ENCODE results near the gene HS1BP3. TPM values are rescaled to one million over a fixed set of nuclear protein-coding genes. Genes with fewer than 3 reads are reported as not detected.

Gene HS1BP3
- total RNA-seq, 1 donor from 2014 or later = 33.2 TPM

GRCh38 chr2:20606198-20606597 lies 44.7 kb downstream of the HS1BP3 start:
- peaks cover 30% of the 10 kb centered on the region for H3K4me1 Mint-ChIP-seq (ENCODE audit: low read depth)
- H3K27me3 Mint-ChIP-seq (ENCODE audit: low read depth) = no peaks in the 10 kb centered on the region
- peaks cover 9% of the 10 kb centered on the region for H3K9me3 Mint-ChIP-seq (ENCODE audit: low read depth)
- H3K27ac Mint-ChIP-seq (ENCODE audit: unreplicated experiment) = no peak overlapping the region
- no peak for DNase-seq (ENCODE audit: low spot score)
- peaks cover 6% of the 10 kb centered on the region for H3K36me3 Mint-ChIP-seq (ENCODE audit: low read depth)
- no peak overlapping the region for H3K4me3 Mint-ChIP-seq (ENCODE audit: unreplicated experiment)
- no peak for TF ChIP-seq CTCF (IDR thresholded peaks at IDR 0.05)

DNA sequence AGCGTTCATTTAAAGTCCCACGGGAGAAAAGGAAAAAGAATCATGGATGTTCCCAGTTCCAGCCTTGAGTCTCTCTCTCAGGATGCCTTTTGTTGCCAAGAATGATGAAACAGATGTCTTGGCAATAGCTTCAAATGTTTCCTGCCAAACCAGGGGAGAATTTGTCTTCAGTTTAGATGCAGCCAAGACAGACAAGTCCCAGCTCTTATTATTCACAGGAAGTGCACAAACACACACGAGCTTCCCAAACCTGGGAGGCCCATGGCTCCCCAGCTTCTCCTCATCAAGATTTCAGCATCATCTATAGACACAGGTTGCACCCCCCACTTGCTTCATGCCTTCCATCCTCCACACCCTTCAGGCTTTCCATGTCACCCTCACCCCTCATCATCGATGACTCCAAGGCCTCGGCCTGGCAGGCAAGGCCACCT lies 45.9 kb downstream of the HS1BP3 start:
- Mint-ChIP-seq H3K9me3 (ENCODE audit: low read depth) (peaks cover 9% of the 10 kb centered on the region), H3K27me3 (ENCODE audit: low read depth) (no peaks in the 10 kb centered on the region), H3K4me3 (ENCODE audit: unreplicated experiment) (no peak overlapping the region), H3K27ac (ENCODE audit: unreplicated experiment) (peak overlapping the region; percentile 70), H3K4me1 (ENCODE audit: low read depth) (peaks cover 25% of the 10 kb centered on the region), H3K36me3 (ENCODE audit: low read depth) (peaks cover 6% of the 10 kb centered on the region)
- TF ChIP-seq CTCF (IDR thresholded peaks at IDR 0.05) = no peak
- DNase-seq (ENCODE audit: low spot score) = peak; percentile 22

DNA sequence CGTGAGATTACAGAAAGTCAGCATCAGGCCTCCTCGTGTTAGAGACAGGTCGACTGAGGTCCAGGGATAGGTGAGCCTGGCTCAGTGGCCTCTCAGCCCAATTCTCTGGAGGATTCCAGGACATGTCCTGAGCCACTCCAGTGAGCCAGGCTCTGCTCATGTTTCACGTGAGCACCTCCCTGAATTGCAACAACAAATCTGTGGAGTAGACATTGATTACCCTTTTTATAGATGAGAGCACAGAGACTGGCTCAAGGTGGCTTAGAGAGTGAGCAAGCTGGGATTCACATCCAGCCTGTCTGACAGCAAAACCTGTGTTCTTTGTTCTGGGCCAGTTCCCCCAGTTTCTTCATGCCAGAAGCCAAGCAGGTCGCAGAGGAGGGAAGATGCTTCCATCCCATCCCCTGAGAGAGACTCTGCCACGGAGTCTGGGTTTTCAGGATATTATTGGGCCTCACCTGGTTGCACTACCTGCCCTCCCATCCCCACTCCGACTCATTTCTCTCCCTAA lies 46.4 kb downstream of the HS1BP3 start:
- no peak for TF ChIP-seq CTCF (IDR thresholded peaks at IDR 0.05)
- Mint-ChIP-seq H3K27ac (ENCODE audit: unreplicated experiment) (peak overlapping the region; percentile 70), H3K4me3 (ENCODE audit: unreplicated experiment) (no peak overlapping the region), H3K4me1 (ENCODE audit: low read depth) (peaks cover 24% of the 10 kb centered on the region), H3K36me3 (ENCODE audit: low read depth) (peaks cover 6% of the 10 kb centered on the region), H3K9me3 (ENCODE audit: low read depth) (peaks cover 9% of the 10 kb centered on the region), H3K27me3 (ENCODE audit: low read depth) (no peaks in the 10 kb centered on the region)
- DNase-seq (ENCODE audit: low spot score) = peak; percentile 30

GRCh38 chr2:20603791-20604190 lies 47.1 kb downstream of the HS1BP3 start:
- Mint-ChIP-seq H3K9me3 (ENCODE audit: low read depth) (peaks cover 9% of the 10 kb centered on the region), H3K36me3 (ENCODE audit: low read depth) (peaks cover 6% of the 10 kb centered on the region), H3K27ac (ENCODE audit: unreplicated experiment) (no peak overlapping the region), H3K4me3 (ENCODE audit: unreplicated experiment) (no peak overlapping the region), H3K27me3 (ENCODE audit: low read depth) (no peaks in the 10 kb centered on the region), H3K4me1 (ENCODE audit: low read depth) (peaks cover 20% of the 10 kb centered on the region)
- TF ChIP-seq CTCF (IDR thresholded peaks at IDR 0.05) = no peak
- peak; percentile 44 for DNase-seq (ENCODE audit: low spot score)

DNA sequence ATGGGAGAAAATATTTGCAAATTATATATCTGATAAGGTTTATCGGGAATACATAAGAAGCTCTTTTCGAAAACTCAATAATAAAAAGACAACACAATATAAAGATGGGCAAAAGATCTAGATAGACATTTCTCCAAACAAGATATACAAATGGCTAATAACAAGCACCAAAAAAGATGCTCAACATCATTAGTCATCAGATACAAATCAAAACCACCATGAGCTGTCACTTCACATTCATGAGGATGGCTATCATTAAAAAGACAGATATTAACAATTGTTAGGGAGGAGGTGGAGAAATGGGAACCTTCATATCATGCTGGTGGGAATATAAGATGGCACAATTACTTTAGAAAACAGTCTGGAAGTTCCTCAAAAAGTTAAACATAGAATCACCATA lies 48.1 kb downstream of the HS1BP3 start:
- Mint-ChIP-seq H3K9me3 (ENCODE audit: low read depth) (peaks cover 4% of the 10 kb centered on the region), H3K36me3 (ENCODE audit: low read depth) (peaks cover 2% of the 10 kb centered on the region), H3K4me1 (ENCODE audit: low read depth) (peaks cover 24% of the 10 kb centered on the region), H3K27me3 (ENCODE audit: low read depth) (no peaks in the 10 kb centered on the region), H3K27ac (ENCODE audit: unreplicated experiment) (no peak overlapping the region), H3K4me3 (ENCODE audit: unreplicated experiment) (no peak overlapping the region)
- no peak for DNase-seq (ENCODE audit: low spot score)
- no peak for TF ChIP-seq CTCF (IDR thresholded peaks at IDR 0.05)
